Fibroblast of the aortic adventitia (primary cell): ENCODE results near the gene GRIK4. TPM values are rescaled to one million over a fixed set of nuclear protein-coding genes. Genes with fewer than 3 reads are reported as not detected.
A peak's percentile ranks its signal among the peaks of the same experiment; 100 is the strongest.

Experiments used
- DNase-seq: peaks from one replicate; pipeline ENCODE4 v3.0.0-alpha.2; 2010; ENCODE audit warnings: low read depth
- H3K4me3 ChIP-seq: 2 replicates; pipeline ENCODE4 v1.5.1; 2011; ENCODE audit warnings: low read depth, mild to moderate bottlenecking, control low read depth, low read length, moderate library complexity
- CTCF ChIP-seq: IDR thresholded peaks from 2 replicates; pipeline ENCODE4 v1.5.1; 2011; ENCODE audit warnings: mild to moderate bottlenecking, low read length, control low read depth, inconsistent platforms; ENCODE audit not compliant: insufficient read depth
- total RNA-seq: library from RNA; depleted of rRNA; stranded (reverse); fragments of >200 nt; gene quantifications from 2 replicates; pipeline ENCODE4 v1.2.3, GENCODE V29; 2012; ENCODE audit warnings: low replicate concordance

GRIK4 gene
- total RNA-seq, 1 donor, result not detected

DNA sequence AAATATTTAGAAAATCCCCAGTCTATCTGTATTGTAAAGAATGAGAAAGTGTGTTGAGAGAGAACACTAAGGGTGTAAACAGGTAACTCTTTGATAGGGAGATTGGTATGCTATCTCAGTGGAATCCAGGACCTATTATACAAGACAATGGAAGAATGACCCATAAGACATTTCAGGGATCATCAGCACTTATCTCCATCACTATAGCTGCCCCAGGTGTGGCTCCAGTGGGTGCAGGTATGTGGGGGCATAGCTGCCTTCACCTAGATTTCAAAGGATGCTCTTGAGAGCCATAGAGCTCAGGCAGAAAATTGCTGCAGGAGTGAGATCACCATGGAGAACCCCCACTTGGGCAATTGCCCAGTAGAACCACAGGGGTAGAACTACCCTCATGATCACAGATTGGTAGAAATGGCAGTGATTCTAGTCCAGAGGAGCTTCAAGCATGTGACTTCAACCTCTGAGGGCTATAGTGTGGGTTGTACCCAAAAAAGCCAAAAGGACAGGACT lies 260.1 kb downstream of the GRIK4 start:
- no peak for DNase-seq
- TF ChIP-seq CTCF, result no peak
- H3K4me3 ChIP-seq, result no peak overlapping the region

GRCh38 chr11:120773501-120774031 lies 262.0 kb downstream of the GRIK4 start:
- TF ChIP-seq CTCF, result no peak
- peak; percentile 61 for DNase-seq
- H3K4me3 ChIP-seq, result no peak overlapping the region

DNA sequence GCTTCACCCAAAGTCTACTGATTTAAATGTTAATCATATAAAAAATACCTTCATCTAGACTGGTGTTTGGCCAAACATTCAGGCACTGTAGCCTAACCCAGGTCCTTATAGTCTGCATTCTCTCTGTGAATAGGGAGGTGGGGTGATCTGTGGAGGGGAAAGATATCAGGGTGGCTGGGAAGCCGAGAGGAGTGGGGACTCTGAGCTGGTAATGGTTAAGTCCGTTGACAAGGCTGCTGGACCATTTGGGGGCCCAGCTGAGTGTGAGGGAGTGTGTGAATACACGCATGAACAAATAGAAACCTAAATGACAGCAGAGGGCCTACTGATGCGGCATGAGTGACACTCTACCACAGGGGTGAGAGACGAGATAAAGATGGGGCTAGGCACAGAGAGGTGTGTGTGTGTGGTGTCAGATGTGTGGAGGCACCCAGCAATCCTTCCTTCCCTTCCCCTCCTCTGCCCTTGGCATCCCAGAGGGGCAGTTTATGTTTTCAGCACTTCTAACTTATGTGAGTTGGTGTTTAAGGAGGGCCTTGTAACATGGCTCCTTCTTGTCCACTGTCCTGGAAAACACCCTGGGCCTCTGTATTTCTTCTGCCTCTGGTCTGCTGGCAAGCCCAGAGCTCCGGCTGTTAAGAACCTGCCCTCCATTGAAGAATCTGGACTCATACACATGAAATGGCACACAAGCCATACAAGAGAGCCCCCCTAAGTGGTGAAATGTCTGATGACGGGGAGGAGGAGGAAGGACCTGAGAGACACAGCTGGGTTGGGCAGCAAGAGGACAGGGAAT lies 263.2 kb downstream of the GRIK4 start:
- no peak overlapping the region for H3K4me3 ChIP-seq
- DNase-seq, result no peak
- TF ChIP-seq CTCF, result no peak

- H3K4me3 ChIP-seq, result no peak overlapping the region
- TF ChIP-seq CTCF, result no peak
- DNase-seq, result no peak
Observed at GRCh38 chr11:120775986-120776951, 264.7 kb downstream of the GRIK4 start.

DNA sequence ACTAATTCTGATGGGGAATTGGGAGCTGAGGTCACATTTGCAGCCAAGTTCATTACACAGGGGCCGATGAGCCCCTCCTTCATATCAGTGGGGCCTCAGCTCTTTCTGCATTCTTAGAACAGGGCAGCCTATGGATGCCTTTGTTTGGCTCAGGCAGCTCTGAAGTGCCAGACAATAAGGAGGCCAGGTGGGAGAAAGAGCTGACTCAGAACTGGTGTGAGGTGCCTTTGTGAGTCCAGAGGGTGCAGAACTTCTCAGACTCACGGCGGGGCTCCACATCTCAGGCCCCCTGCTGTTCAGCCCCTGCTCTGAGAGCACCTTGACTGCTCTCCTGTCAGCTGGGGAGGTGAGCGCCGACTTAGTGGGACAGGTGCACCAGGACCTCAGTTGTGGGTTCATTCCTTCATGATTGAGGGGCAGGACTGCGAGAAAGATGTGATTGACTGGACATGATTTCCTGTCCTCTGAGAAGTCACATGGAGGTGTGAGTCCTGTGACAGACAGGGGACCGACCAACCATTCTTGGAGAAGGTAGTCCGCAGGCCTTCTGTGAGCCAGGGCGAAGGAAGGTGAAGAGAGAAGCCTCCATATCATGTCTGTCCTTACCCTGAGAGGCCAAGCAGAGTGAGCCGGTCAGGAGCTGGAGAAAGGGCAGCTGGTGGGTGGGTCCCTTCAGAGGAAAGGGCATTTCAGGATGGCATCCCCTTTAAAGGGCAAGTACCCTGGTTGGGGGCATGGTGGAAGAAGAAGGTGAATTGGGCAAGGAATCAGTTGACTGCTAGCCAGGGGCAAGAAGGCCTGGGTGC lies 267.3 kb downstream of the GRIK4 start:
- DNase-seq, result no peak
- TF ChIP-seq CTCF, result no peak
- H3K4me3 ChIP-seq, result no peak overlapping the region

DNA sequence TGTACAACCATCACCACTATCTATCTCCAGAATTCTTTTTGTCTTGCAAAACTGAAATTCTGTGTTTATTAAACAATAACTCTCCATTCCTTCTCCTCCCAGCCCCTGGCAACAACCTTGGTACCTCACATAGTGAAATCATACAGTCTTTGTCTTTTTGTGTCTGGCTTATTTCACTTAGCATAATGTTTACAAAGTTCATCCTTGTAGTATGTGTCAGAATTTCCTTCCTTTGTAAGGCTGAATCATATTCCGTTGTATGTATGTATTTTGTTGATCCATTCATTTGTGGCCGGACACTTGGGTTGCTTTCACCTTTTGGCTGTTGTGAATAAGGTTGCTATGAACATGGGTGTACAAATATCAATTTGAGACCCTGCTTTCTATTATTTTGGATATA lies 268.7 kb downstream of the GRIK4 start:
- H3K4me3 ChIP-seq, result no peak overlapping the region
- TF ChIP-seq CTCF, result no peak
- DNase-seq, result peak; percentile 65
